ENCODE measurements around the gene POLR2L.

Gene POLR2L

DNA sequence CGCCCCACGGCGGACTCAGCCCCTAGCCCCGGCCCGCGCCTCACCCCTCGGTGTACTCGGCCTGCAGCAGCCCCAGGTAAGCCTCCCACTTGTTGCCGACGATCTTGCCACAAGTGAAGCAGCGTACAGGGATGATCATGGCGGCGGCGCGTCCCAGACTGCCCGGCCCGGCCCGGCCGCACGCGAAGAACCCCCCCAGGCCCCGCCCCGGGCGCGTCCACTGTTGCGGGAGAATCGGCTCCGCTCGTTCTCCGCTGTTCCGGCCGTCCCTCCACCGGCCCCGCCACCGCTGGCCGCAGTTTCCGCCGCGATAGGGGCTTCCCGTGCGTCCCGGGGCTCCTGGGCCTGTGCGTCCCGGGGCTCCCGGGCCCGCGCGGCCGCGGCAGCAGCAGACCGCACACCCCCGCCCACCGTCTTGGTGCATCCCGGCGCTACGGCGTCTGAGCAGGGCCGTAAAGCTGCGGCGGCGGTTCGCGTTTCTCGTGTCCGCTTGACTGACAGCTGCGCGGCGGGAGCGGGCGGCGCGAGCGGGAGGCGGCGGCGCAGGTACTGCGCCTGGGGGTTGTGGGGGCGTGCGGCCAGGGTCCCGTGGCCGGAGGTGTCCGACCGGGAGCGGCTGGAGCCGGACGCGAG is at the start of gene POLR2L, which contains the start of gene TSPAN4:
POLR2L (minus strand) TSS at position 160 of the 633 bp plus-strand sequence; CDS start at position 139, 21 bp downstream.
TSPAN4 (plus strand) TSS at position 483 of the 633 bp plus-strand sequence. CDS start 7,453 bp downstream, outside the sequence.
- DNase-seq (ENCODE audit: low read depth) = no peak

DNA sequence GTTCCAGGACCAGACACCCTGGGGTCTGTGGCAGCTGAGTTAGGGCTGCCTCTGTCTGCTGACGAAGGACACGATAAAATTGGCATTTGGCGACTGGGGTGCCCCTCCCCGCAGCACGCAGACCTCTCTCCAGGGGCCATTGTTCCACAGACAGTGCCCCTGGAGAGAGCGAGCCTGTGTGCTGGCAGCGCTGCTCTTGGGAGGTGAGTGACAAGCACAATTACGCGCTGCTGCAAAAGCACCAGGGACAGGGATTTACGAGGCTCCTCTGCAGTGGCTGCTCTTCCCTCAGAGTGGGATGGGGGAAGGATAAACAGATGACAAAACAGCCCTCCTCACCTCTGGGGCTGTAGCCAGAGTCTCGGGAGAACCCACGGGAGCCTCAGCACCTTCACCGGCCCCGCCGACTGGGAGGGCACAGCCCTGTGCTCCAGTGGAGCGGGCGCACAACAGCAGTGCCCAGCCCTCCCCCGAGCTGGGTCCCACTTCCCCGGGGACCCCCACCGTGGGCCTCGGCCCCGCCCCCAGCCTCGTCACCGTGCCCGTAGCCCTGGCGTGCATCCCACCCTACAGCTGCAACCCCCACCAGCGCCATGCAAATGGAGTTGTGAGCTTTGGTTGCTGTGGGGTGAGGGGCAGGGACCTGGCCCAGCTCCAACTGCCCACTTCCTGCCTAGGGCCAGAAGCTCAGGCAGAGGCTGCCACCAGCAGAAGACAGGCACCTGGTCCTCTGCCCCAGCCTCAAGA is 48.6 kb upstream of the POLR2L start:
- DNase-seq (ENCODE audit: low read depth) = no peak

DNA sequence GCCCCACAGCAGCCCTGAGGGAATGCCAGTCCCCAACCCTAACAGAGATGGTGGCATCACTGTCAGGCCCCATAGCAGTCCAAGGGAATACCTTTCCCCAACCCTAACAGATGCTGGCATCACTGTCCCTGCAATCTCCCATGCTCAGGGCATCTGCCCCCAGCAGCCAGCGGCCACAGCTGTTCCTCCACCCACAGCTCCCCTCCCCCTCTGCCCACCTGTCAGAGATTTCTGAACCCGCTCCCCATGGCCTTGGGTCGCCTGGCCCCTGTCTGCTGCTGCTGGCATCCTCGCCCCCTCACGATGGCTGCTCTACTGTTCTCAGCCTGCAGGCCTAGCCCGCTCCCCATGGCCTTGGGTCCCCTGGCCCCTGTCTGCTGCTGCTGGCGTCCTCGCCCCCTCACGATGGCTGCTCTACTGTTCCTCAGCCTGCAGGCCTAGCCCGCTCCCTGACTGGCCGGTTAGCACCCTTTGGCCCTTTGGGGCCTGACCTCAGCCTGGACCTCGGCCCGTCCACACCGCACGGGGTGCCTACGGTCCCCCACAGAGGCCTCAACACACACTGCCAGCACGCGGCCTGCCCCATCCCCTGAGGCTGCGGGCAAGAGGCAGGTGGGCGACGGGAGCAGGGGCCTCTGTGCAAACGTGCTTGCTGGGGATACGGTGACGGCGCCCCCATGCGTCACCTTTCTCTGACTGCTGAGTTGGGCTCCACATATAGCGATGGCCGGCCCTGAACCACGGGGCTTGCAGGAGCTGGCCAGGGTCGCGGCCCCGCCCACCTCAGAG is 47.6 kb upstream of the POLR2L start:
- no peak for DNase-seq (ENCODE audit: low read depth)

DNA sequence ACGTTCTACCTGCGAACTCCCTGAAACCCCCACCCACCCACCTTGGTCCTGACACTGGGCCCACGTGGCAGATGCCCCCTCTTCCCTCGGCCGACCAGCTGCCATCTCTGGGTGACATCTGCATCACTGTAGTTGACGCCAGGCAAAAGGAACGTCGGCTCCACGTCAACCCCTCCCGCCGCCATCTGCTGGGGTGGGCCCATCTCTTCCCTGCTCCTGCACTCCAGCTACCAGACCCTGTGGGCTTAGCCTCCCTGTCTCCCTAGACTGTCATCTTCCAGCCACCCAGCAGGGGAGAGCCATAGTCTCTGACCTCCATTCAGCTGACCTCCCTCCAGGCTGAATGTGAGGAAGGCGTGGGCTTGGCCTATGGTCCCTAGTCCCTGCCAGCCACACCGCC is 46.9 kb upstream of the POLR2L start:
- DNase-seq (ENCODE audit: low read depth) = no peak

DNA sequence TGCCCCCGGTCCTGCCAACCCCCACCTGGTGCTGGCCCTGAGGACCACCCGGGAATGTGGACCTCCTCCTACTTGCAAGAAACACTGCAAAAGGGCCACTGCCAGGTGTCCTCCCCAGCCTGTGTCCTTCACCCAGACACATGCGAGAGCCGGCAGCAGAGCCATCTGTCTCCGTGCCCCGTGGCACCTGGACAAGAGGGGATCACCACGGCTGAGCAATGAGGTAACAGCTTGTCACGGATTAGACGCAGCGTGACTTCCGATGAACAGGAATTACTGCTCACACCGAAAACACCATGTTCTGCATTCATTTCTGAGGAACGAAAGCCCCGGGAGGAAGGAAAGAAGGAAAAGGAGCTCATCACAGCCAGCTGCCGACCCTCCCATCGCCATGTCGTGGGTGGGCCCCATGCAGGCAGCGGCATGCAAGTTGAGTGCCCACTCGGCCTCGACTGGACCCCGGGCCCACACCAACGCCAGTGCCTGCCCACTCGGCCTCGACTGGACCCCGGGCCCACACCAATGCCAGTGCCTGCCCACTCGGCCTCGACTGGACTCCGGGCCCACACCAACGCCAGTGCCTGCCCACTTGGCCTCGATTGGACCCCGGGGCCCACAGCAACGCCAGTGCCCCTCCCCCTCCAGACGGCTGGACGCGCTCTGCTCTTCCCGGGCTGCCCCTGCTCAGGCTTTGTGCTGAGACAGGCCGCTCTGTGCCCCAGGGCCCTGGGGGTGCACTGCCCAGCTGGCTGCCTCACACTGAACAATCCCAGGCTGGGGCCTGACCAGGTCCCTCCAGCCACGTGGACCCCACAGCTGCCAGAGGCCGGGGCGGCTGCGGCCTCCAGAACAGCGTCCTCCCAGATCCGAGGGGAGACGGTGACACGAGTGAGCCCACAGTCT is 46.2 kb upstream of the POLR2L start:
- DNase-seq (ENCODE audit: low read depth) = no peak

DNA sequence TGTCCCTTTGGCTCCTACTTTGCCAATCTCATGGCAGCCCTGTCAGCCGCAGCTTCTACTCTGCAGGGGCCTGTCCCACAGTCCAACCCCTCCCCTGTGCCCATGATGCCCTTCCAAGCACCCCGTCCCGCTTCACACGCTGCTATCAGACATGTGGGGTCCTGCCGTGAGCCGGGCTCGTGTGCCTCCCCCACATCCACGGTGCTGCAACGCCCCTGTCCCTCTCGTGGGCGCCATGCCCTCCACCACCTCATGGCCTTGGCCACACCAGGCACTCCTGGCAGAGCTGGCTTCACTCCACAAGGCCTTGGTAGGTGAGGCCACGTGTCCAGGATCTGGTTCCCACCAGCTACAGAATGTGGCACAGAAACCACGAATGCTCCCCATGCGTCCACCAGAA is 45.3 kb upstream of the POLR2L start:
- DNase-seq (ENCODE audit: low read depth) = no peak

DNA sequence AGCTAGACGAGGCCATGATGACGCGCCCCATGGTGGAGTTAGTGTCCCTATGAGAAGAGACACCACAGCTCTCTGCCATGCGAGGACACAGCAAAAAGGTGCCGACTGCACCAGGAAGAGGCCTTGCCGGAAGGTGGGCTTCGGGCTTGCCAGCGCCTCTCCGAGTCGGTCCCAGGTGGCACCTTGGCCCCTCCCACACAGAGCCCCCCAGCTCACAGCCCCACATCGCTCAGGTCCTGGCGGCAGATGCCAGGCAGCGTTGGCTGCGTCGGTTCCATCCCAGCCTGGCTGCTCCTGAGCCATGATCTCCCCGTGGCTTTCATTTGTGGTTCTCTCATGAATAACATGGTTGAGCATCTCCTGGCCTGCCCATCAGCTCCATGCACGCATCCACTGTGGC is 44.2 kb upstream of the POLR2L start:
- DNase-seq (ENCODE audit: low read depth) = no peak

DNA sequence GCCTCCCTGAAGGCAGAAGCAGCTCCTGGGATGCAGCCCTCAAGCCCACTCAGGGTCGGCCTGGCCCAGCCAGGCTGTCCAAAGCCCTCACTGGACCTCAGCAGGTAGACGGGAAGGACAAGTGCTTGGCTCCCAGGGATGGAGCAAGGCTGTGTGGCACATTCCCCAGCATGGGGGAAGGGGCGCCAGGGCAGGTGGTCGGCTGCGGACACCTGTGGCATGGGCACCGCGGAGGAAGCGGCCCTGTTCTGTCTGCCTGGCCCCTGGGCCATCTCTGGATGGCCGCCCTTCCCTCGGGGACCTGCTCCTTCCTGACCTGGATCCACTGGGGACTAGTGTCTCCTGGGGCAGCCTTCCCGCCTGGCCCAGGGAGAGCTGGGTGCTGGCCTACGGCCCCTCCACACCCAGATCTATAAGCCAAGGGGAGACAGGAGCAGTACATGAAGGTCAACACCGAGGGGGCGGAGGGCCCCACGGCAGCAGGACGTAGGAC is 42.3 kb upstream of the POLR2L start:
- DNase-seq (ENCODE audit: low read depth) = no peak

DNA sequence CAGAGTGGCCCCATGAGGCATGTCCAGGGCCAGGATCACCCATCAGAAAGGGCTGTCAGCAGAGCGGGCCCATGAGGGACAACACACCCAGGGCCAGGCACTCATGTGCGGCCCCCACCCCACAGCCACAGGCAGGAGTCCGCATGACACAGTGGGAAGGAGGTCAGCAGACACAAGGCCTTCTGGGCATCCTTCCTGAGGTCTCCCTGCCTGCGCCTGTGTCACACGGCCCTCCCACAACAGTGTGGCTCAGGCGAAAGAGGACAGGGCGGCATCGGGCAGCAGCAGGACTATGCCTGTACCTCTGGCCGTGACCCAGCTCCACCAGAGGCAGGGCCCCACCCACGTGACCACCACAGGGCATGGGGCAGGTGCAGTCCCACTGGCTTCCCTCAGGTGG is 41.2 kb upstream of the POLR2L start:
- DNase-seq (ENCODE audit: low read depth) = no peak

DNA sequence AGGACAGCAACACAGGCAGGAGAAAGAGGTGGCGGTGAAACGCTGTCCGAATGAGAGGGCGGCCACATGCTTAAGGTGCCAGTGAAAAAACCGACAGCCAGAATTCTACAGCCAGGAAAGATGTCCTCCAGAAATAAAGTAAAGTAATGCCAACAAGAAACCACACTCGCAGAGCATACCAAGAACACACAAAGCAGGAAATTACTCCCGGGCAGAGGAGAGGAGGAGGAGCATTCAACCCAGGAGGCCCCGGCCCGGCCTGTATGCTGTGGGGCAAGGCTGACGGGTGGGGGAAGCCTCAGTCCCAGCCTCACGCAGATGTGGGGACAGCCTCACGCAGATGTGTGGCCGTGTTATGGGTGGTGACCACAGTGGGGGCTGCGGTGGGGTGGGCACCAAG is 40.3 kb upstream of the POLR2L start:
- no peak for DNase-seq (ENCODE audit: low read depth)

DNA sequence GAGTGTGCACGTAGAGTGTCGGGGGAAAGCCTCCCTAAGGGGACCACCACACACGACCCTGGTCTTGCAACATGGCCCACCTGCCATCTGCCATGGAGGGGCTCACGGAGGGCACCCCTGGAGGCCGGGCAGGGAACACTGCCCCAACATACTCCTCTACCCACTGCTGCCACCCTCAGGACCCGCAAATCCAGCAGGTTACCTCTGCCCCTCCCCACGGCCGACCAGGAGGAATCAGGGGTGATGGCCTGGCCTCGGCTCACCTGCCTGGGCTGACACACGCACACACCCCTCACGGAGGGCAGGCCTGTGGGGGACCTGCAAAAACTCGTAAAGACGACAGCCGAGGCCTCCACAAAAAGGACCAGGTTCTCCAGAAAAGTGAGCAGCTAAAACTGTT is 38.1 kb upstream of the POLR2L start:
- no peak for DNase-seq (ENCODE audit: low read depth)

DNA sequence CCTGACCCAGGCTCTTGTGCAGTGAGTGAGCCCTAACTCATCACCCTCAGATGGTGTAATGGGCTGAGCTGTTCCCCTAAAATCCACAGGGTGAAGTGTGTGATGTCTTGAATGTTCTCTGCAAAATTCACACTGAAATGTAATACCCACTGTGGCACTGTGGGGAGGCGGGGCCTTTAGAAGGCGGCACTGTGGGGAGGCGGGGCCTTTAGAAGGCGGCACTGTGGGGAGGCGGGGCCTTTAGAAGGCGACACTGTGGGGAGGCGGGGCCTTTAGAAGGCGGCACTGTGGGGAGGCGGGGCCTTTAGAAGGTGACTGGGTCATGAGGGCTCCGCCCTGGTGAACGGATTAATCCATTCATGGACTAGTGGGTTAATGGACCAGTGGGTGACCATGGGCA is 35.2 kb upstream of the POLR2L start:
- no peak for DNase-seq (ENCODE audit: low read depth)

DNA sequence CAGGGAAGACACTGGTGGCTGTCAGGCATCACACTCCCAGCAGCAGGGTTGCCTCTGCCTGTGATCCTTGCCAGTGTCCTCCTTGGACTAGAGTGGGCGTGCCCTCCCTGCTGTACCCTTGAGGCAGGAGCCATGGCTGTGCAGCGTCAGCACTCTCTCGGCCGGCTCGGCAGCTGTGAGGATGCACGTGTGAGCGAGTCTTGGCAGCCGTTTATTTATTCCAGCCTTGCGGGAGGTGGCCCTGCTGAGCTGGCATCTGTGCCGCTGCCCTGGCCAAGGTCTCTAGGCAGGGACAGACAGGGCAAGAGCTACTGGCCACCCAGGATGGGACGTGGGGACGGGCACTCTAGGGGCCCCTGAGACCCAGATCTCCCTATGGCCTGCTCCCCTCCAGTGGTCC is 34.2 kb upstream of the POLR2L start:
- DNase-seq (ENCODE audit: low read depth) = no peak

DNA sequence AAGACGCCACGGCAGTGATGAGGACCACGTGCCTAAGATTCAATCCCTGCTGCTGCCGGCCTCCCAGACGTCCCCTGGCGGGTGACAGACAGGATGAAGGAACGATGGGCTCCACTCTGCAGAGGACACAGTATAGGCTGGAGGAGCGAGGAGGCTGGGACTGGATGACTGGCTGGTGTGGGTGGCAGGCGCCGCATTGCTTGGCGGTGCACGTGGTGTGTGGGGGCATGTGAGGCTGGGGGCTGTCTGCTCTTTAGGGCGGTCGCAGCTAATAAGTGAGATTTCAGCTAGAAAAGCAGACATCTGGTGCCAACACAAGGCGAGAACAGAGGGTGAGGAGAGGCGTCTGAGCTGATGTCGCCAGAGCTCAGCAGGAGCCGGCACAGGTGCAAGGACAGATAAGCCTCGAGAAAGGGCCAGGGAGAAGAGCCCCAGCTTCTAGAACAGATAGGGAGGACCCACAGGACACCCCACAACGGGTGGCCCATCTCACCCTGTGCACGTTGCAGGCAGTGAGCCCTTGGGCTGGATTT is 33.5 kb upstream of the POLR2L start:
- no peak for DNase-seq (ENCODE audit: low read depth)

DNA sequence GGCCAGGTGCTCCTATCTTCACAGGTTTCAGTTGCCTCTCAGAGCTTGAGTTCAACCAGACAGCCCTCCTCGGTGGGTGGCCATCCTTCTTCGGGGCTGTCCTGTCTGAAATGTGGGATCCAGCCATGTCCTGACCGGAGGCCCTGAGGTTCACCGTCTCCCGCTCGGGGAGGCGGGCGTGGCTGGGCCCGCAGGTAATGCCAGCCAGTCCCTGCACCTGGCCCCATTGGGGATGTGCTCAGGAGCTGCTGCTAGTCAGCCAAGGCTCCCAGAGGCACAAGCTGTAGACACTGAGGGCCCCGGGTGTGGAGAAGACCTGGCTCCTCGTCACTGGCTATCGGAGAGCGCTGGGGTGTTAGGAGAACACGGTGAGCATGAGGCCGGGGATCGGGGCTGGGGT is 32.9 kb upstream of the POLR2L start:
- DNase-seq (ENCODE audit: low read depth) = no peak

DNA sequence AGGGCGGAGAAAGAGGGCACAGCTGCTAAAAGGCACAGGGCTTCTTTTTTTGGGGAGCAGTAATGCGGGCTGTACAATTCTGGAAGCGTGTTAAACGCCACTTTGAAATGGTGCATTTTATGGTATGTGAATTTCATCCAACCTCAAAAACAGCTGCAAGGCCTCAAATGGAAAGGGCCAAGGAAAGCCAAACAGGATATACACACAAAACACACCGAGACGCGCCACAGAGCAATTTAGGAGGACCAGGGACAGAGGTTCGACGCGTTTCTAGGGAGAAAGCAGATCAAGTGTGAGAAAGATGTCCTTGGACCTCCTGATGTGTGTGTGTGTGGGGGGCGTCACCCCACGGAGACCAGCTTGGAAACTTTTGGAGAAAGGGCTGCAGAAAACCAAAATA is 31.4 kb upstream of the POLR2L start:
- DNase-seq (ENCODE audit: low read depth) = no peak

DNA sequence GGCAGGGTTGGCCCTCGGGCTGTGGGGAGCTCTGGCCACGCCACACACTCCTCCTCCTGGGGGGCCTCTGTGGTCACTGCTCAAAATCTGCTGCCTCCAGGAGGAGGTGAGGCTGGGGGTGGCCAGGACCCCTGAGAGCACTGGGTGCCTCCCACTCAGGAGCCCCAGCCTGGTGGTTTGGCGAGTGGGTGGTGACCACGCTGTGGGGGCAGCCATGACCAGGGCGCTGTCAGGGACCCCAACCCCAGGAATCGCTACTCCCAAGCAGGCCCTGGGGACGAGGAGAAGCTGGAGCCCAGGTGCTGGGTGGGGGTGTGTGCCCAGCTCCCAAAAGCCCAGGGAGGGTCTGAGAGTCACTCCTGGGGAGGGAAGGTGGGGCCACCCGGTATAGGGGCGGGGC is 30.5 kb upstream of the POLR2L start:
- no peak for DNase-seq (ENCODE audit: low read depth)

DNA sequence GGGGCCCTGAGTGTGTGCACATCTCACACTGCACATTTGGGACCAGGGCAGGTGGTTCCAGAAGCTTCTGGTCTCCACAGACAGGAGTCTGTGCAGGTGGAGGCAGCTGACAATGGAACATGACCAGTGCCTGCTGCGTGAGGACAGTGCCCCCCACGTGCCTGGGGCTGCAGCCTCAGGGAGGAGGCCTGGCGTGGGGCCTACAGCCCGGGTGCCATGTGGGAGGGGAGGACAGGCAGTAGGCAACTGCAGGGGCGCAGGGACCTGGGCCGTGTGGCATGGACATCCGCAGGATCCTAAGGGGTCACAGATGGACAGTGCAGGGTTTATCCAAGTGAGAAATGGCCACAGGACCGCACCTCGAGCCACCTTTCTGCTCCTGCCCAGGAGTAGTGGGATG is 29.1 kb upstream of the POLR2L start:
- DNase-seq (ENCODE audit: low read depth) = no peak

DNA sequence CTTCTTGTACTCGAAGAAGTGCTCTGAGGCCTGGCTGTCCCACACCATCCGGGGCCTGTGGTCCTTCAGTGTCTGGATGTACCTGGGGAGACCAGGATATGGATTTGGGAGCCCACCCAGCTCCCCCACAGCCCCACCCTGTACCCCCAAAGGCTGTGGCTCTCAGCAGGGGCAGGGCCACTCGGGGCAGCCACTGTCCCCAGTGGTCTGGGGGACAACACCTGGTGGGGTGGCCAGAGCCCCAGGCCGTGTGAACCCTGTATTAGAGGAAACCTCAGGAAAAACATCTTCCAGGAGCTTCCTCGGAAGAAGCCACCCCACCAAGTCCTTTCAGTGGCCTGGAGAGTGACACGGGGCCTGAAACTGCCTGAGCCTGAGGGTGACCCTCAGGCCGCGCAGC is 28.1 kb upstream of the POLR2L start:
- no peak for DNase-seq (ENCODE audit: low read depth)

DNA sequence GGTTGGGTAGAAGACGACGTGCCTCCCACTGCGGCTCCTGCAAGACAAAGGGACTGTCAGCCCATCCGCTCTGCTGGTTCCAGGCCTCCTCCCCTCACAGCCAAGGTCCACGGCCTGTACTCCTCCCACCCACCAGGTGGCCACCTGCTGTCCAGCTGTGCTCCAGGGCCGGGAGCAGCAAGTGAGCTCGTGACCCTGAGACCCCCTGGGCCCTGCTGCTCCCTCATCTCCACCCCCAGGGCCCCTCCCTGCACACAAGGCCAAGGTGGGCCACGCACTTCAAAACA is 27.7 kb upstream of the POLR2L start:
- DNase-seq (ENCODE audit: low read depth) = no peak

DNA sequence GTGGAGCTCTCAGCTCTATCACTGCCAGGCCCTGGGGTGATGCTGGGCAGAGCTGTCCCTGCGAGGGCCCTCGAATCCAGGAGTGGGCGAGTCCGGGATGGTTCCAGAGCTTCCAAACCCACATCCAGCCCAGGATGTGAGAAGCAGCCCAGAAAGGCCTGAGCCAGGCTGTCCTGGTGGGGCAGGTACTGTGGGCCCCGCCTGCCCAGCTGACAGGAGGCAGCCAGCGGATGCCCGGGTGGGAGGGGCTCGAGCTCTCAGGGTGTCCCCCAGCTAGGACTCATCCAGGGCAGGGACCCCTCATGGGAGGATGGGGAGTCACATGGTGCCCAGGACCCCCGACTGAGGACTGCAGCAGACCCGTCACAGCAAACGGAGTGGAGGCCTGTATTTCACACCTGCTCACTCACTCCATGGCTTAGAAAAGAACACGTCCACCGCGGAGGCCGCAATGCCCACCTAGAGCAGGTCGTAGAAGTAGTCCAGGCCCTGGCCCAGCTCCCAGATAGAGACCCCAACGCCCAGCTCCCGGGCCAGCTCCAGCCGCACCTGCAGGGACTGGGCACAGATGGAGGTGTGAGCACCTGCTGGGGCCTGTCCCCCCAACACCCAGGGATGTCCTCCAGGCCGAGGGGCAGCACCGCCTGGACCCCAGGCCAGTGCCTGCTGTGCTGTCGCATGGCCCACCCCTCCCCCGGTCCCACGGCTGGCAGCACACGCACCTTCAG is 27.2 kb upstream of the POLR2L start:
- DNase-seq (ENCODE audit: low read depth) = no peak

Data from GM04503 (cell line).